Keratinocyte (primary cell): Measurements from ENCODE around the gene CREBRF. TPM values are rescaled to one million over a fixed set of nuclear protein-coding genes. Genes with fewer than 3 reads are reported as not detected.

Experiments used
- DNase-seq: peaks from one replicate; pipeline ENCODE4 v3.0.0-alpha.2; 2011; ENCODE audit warnings: low read depth, missing footprints, low spot score
- FAIRE-seq: peaks from 2 replicates; lab custom pipeline; 2011; peaks lifted over from hg19 to GRCh38; lab: Jason Lieb, UNC
- H2AFZ ChIP-seq: 2 replicates; pipeline ENCODE4 v1.6.0; 2012; ENCODE audit warnings: low read length, control low read depth, inconsistent platforms; ENCODE audit not compliant: control insufficient read depth
- H3K27ac ChIP-seq: 2 replicates; pipeline ENCODE4 v1.5.1; 2011; ENCODE audit warnings: low read length; ENCODE audit not compliant: control insufficient read depth, insufficient read depth
- H3K27me3 ChIP-seq: 3 replicates; pipeline ENCODE4 v1.6.0; 2011; ENCODE audit warnings: low read length; ENCODE audit not compliant: control insufficient read depth, insufficient read depth; ENCODE audit errors: extremely low read depth
- H3K36me3 ChIP-seq, 2 experiments: 2 replicates in 1 of 2; 3 replicates in 1 of 2; pipeline ENCODE4 v1.5.1; 2011; ENCODE audit warnings: low read length in 2 of 2, mild to moderate bottlenecking in 1 of 2; ENCODE audit not compliant: control insufficient read depth in 2 of 2, insufficient read depth in 2 of 2; ENCODE audit errors: extremely low read depth in 1 of 2
- H3K4me1 ChIP-seq: 3 replicates; pipeline ENCODE4 v1.5.1; 2011; ENCODE audit warnings: low read length; ENCODE audit not compliant: control insufficient read depth, insufficient read depth; ENCODE audit errors: extremely low read depth
- H3K4me2 ChIP-seq: 3 replicates; pipeline ENCODE4 v1.6.0; 2011; ENCODE audit warnings: low read depth, low read length; ENCODE audit not compliant: control insufficient read depth, insufficient read depth; ENCODE audit errors: extremely low read depth
- H3K4me3 ChIP-seq, 3 experiments: fragments of 200-600 bp in 1 of 3; sonication (generic) in 1 of 3; 2 replicates in 2 of 3; 3 replicates in 1 of 3; pipeline ENCODE4 v1.5.1; 2011 to 2016; ENCODE audit warnings: low read length in 3 of 3, mild to moderate bottlenecking in 3 of 3, control low read depth in 2 of 3, inconsistent platforms in 1 of 3, low read depth in 1 of 3, mixed read lengths in 1 of 3, mixed run types in 1 of 3, moderate library complexity in 1 of 3; ENCODE audit not compliant: control insufficient read depth in 2 of 3, insufficient read depth in 2 of 3; ENCODE audit errors: extremely low read depth in 1 of 3
- H3K79me2 ChIP-seq: 2 replicates; pipeline ENCODE4 v1.6.0; 2012; ENCODE audit warnings: low read length; ENCODE audit not compliant: control insufficient read depth, insufficient read depth
- H3K9ac ChIP-seq: 3 replicates; pipeline ENCODE4 v1.6.0; 2011; ENCODE audit warnings: low read length; ENCODE audit not compliant: control insufficient read depth, insufficient read depth; ENCODE audit errors: extremely low read depth
- H3K9me1 ChIP-seq: 3 replicates; pipeline ENCODE4 v1.6.0; 2011; ENCODE audit warnings: low read length; ENCODE audit not compliant: control insufficient read depth, insufficient read depth; ENCODE audit errors: extremely low read depth
- H3K9me3 ChIP-seq: 2 replicates; pipeline ENCODE4 v1.5.1; 2012; ENCODE audit warnings: low read depth, low read length; ENCODE audit not compliant: control insufficient read depth
- H4K20me1 ChIP-seq: 3 replicates; pipeline ENCODE4 v1.6.0; 2011; ENCODE audit warnings: low read length; ENCODE audit not compliant: control insufficient read depth, insufficient read depth; ENCODE audit errors: extremely low read depth
- EZH2 ChIP-seq: IDR thresholded peaks from one replicate; pipeline ENCODE4 v1.6.1; 2012; ENCODE audit warnings: inconsistent platforms, mild to moderate bottlenecking, low read length, moderate library complexity
- dilution Hi-C: fragments of 300-500 bp; cut with MboI; formaldehyde crosslinking; loops from one replicate; pipeline ENCODE4 v1.7.0; 2020; ENCODE audit warnings: low sequenced_read_pairs; ENCODE audit not compliant: extremely low pct_ligation_motif_present
- polyA plus RNA-seq, 5 experiments: library from polyadenylated mRNA; depleted of rRNA in 3 of 5; stranded (reverse) in 3 of 5; stranded (forward) in 1 of 5; unstranded in 1 of 5; fragments of >200 nt; gene quantifications; 1 replicate in 1 of 5; 2 replicates in 3 of 5; 3 replicates in 1 of 5; pipeline versions ENCODE4 v1.2.1 to v1.2.3, GENCODE V29; 2011 to 2012; ENCODE audit warnings: missing spikeins in 2 of 5, low read depth in 1 of 5, low replicate concordance in 1 of 5
- TF ChIP-seq, protein P1 (sequence below), 3 experiments: IDR thresholded peaks in 1 of 3; conservative IDR thresholded peaks in 1 of 3; optimal IDR thresholded peaks in 1 of 3; 2 replicates in 2 of 3; 3 replicates in 1 of 3; pipeline versions ENCODE3 to v1.5.1; 2011; ENCODE audit warnings: low read length in 3 of 3, mild to moderate bottlenecking in 3 of 3, moderate library complexity in 2 of 3, control low read depth in 1 of 3, inconsistent platforms in 1 of 3; ENCODE audit not compliant: insufficient read depth in 2 of 3; ENCODE audit errors: extremely low read depth in 1 of 3

Gene CREBRF
- polyA plus RNA-seq, 1 donor (not counting 4 experiments of a cell fraction or from before 2014, with no cell fraction given), result 4.1 TPM

DNA sequence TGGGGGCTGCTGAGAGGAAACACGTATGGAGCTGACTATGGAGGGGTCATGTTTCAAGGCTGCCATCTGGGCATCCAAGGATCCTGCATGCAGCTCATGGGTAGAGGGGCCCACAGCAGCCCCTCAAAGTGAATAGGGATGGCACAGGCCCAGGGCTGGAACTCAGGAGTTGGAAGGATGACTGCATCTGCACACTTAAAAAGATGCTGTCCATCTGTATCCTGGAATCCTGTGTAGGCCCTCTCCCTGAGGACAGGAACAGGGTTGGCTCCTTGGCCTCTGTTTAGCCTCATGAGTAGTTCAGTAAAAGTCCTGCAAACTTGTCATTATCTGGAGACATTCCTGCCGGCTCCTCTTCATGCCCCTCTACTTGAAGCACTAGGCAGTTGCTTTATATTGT is 92.2 kb downstream of the CREBRF start:
- H3K79me2 ChIP-seq, result no peaks in the 10 kb centered on the region
- no peak overlapping the region for H3K9ac ChIP-seq
- no peaks in the 10 kb centered on the region for H3K27me3 ChIP-seq
- TF ChIP-seq EZH2, result no peak
- TF ChIP-seq, protein P1, sequence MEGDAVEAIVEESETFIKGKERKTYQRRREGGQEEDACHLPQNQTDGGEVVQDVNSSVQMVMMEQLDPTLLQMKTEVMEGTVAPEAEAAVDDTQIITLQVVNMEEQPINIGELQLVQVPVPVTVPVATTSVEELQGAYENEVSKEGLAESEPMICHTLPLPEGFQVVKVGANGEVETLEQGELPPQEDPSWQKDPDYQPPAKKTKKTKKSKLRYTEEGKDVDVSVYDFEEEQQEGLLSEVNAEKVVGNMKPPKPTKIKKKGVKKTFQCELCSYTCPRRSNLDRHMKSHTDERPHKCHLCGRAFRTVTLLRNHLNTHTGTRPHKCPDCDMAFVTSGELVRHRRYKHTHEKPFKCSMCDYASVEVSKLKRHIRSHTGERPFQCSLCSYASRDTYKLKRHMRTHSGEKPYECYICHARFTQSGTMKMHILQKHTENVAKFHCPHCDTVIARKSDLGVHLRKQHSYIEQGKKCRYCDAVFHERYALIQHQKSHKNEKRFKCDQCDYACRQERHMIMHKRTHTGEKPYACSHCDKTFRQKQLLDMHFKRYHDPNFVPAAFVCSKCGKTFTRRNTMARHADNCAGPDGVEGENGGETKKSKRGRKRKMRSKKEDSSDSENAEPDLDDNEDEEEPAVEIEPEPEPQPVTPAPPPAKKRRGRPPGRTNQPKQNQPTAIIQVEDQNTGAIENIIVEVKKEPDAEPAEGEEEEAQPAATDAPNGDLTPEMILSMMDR (optimal IDR thresholded peaks at IDR 0.05 in 1 of 3, IDR thresholded peaks at IDR 0.05 in 1 of 3, conservative IDR thresholded peaks at IDR 0.05 in 1 of 3; ENCODE audit: extremely low read depth in 1 of 3, insufficient read depth in 2 of 3, low read length in 3 of 3), result no peak
- H3K4me2 ChIP-seq, result no peak overlapping the region
- H4K20me1 ChIP-seq, result no peaks in the 10 kb centered on the region
- peaks cover 5 to 6% of the 10 kb centered on the region in 2 experiments for H3K36me3 ChIP-seq
- no peaks in the 10 kb centered on the region for H3K4me1 ChIP-seq
- no peak for FAIRE-seq
- DNase-seq, result no peak
- H3K9me1 ChIP-seq, result no peaks in the 10 kb centered on the region
- H3K9me3 ChIP-seq, result no peaks in the 10 kb centered on the region
- no peak overlapping the region for H2AFZ ChIP-seq
- H3K27ac ChIP-seq, result no peak overlapping the region
- dilution Hi-C loops, result no loop called here
- no peak overlapping the region for H3K4me3 ChIP-seq

DNA sequence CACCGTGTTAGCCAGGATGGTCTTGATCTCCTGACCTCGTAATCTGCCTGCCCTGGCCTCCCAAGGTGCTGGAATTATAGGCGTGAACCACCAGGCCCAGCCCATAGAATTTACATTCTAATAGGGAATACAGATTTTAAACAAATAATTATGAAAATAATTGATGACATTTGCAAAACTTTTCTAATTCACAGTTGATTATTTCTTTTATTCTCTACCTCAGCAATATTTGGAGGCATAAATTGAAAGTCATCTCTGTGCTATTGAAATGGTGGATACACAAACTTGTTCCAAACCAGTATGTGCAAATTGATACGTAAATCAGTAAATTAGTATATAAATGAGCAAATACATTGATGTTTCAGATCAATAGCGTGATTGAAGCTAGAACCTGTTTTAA is 96.4 kb downstream of the CREBRF start:
- Histone ChIP-seq H3K79me2 (no peaks in the 10 kb centered on the region), H3K9ac (no peak overlapping the region), H3K4me1 (no peaks in the 10 kb centered on the region), H3K9me1 (no peaks in the 10 kb centered on the region), H2AFZ (no peak overlapping the region), H3K4me2 (no peak overlapping the region), H4K20me1 (no peaks in the 10 kb centered on the region), H3K27me3 (no peaks in the 10 kb centered on the region), H3K27ac (no peak overlapping the region), H3K36me3 (peaks cover 9 to 10% of the 10 kb centered on the region in 2 experiments), H3K4me3 (no peak overlapping the region), H3K9me3 (no peaks in the 10 kb centered on the region)
- dilution Hi-C loops, result no loop called here
- TF ChIP-seq EZH2, result no peak
- TF ChIP-seq, protein P1 (optimal IDR thresholded peaks at IDR 0.05 in 1 of 3, IDR thresholded peaks at IDR 0.05 in 1 of 3, conservative IDR thresholded peaks at IDR 0.05 in 1 of 3; ENCODE audit: extremely low read depth in 1 of 3, insufficient read depth in 2 of 3, low read length in 3 of 3), result no peak
- no peak for FAIRE-seq
- DNase-seq, result no peak
